ENCODE measurements around the gene ITLN2. TPM values are rescaled to one million over a fixed set of nuclear protein-coding genes. Genes with fewer than 3 reads are reported as not detected.
A peak's percentile ranks its signal among the peaks of the same experiment; 100 is the strongest.
"Not testable (repeated sequence)": the region's sequence is repeated elsewhere in the genome, so short reads cannot be mapped to it uniquely, and the experiment has no call there.

Gene ITLN2
- polyA plus RNA-seq, 3 donors from 2014 or later, result not detected

- not testable (repeated sequence) for H3K4me3 Mint-ChIP-seq, DNase-seq, H3K27ac Mint-ChIP-seq, H3K9me3 Mint-ChIP-seq, H3K36me3 Mint-ChIP-seq
- peaks cover 24 to 25% of the 10 kb centered on the region in 2 donors for H3K4me1 Mint-ChIP-seq
- peaks cover 4 to 14% (median 9%) of the 10 kb centered on the region in 3 donors for H3K27me3 Mint-ChIP-seq (ENCODE audit: low read depth in 3 of 3)
Measured at GRCh38 chr1:160947174-160947759, 7.3 kb downstream of the ITLN2 start.

- Mint-ChIP-seq H3K4me1 (peaks cover 19 to 21% of the 10 kb centered on the region in 2 donors), H3K27me3 (ENCODE audit: low read depth in 3 of 3) (peaks cover 4 to 14% (median 6%) of the 10 kb centered on the region in 3 donors)
- not testable (repeated sequence) for H3K4me3 Mint-ChIP-seq, H3K36me3 Mint-ChIP-seq, H3K9me3 Mint-ChIP-seq, DNase-seq, H3K27ac Mint-ChIP-seq
Measured at GRCh38 chr1:160945881-160946280, 8.7 kb downstream of the ITLN2 start.

- Mint-ChIP-seq H3K27ac (no peak overlapping the region), H3K4me3 (no peak overlapping the region), H3K36me3 (no peaks in the 10 kb centered on the region), H3K9me3 (peaks cover 0 to 1% (median 0%) of the 10 kb centered on the region in 6 donors), H3K27me3 (ENCODE audit: low read depth in 3 of 3) (peaks cover 4 to 14% (median 6%) of the 10 kb centered on the region in 3 donors), H3K4me1 (peaks cover 19 to 21% of the 10 kb centered on the region in 2 donors)
- no peak for DNase-seq
Measured at GRCh38 chr1:160945079-160945478, 9.5 kb downstream of the ITLN2 start.

DNA sequence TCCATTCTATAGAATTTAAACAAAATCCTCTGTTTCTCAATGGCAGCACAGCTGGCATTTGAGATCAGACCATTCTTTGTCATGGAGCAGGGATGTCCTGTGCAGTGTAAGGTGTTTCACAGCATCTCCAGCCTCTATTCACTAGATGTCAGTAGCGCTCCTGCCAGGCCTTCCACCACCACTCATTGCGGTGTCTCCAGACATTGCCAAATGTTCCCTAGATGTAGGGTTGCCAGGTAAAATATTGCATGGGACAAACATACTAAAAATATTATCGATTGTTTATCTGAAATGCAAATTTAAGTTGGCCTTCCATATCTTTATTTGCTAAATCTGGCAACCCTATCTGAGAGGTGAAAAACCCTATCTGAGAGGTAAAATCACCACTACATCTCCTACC lies 11.7 kb downstream of the ITLN2 start:
- no peak overlapping the region for H3K27ac Mint-ChIP-seq

GRCh38 chr1:160936666-160937065 lies 17.9 kb downstream of the ITLN2 start:
- not testable (repeated sequence) for H3K27ac Mint-ChIP-seq; H3K4me1 Mint-ChIP-seq; H3K9me3 Mint-ChIP-seq; H3K4me3 Mint-ChIP-seq; H3K36me3 Mint-ChIP-seq; H3K27me3 Mint-ChIP-seq (ENCODE audit: low read depth in 3 of 3); DNase-seq

More for the DNA sequence above, 11.7 kb downstream of the ITLN2 start:
- peaks cover 0 to 1% (median 0%) of the 10 kb centered on the region in 6 donors for H3K9me3 Mint-ChIP-seq
- H3K4me1 Mint-ChIP-seq, result peaks cover 5 to 9% of the 10 kb centered on the region in 2 donors
- DNase-seq, result no peak
- no peaks in the 10 kb centered on the region for H3K36me3 Mint-ChIP-seq
- H3K4me3 Mint-ChIP-seq, result no peak overlapping the region
- peaks cover 3 to 6% (median 4%) of the 10 kb centered on the region in 3 donors for H3K27me3 Mint-ChIP-seq (ENCODE audit: low read depth in 3 of 3)

- Mint-ChIP-seq H3K27ac (no peak overlapping the region), H3K27me3 (ENCODE audit: low read depth in 3 of 3) (peaks cover 2 to 7% (median 2%) of the 10 kb centered on the region in 3 donors), H3K9me3 (peaks cover 0 to 1% (median 0%) of the 10 kb centered on the region in 6 donors), H3K4me1 (no peaks in the 10 kb centered on the region), H3K36me3 (no peaks in the 10 kb centered on the region), H3K4me3 (no peak overlapping the region)
- DNase-seq, result no peak
Measured at GRCh38 chr1:160935527-160936258, 18.9 kb downstream of the ITLN2 start.

DNA sequence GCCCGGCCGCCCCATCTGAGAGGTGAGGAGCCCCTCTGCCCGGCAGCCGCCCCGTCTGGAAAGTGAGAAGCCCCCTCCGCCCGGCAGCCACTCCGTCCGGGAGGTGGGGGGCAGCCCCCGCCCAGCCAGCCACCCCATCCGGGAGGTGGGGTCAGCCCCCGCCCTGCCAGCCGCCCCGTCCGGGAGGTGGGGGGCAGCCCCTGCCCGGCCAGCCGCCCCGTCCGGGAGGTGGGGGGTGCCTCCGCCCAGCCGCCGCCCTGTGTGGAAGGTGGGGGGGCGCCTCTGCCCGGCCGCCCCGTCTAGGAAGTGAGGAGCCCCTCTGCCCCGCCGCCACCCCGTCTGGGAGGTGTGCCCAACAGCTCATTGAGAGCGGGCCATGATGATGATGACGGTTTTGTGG lies 21.3 kb downstream of the ITLN2 start:
- H3K36me3 Mint-ChIP-seq; H3K9me3 Mint-ChIP-seq; H3K4me1 Mint-ChIP-seq; H3K27ac Mint-ChIP-seq; DNase-seq; H3K27me3 Mint-ChIP-seq (ENCODE audit: low read depth in 3 of 3); H3K4me3 Mint-ChIP-seq: not testable (repeated sequence)

GRCh38 chr1:160925652-160926244 lies 28.9 kb downstream of the ITLN2 start:
- no peak overlapping the region for H3K4me3 Mint-ChIP-seq
- no peak for DNase-seq
- H3K9me3 Mint-ChIP-seq, result peaks cover 0 to 4% (median under 1%) of the 10 kb centered on the region in 6 donors
- H3K27me3 Mint-ChIP-seq (ENCODE audit: low read depth in 3 of 3), result peaks cover 3 to 6% (median 4%) of the 10 kb centered on the region in 3 donors
- H3K4me1 Mint-ChIP-seq, result no peaks in the 10 kb centered on the region
- no peak overlapping the region for H3K27ac Mint-ChIP-seq
- peaks cover 0 to 3% (median 3%) of the 10 kb centered on the region in 3 donors for H3K36me3 Mint-ChIP-seq

DNA sequence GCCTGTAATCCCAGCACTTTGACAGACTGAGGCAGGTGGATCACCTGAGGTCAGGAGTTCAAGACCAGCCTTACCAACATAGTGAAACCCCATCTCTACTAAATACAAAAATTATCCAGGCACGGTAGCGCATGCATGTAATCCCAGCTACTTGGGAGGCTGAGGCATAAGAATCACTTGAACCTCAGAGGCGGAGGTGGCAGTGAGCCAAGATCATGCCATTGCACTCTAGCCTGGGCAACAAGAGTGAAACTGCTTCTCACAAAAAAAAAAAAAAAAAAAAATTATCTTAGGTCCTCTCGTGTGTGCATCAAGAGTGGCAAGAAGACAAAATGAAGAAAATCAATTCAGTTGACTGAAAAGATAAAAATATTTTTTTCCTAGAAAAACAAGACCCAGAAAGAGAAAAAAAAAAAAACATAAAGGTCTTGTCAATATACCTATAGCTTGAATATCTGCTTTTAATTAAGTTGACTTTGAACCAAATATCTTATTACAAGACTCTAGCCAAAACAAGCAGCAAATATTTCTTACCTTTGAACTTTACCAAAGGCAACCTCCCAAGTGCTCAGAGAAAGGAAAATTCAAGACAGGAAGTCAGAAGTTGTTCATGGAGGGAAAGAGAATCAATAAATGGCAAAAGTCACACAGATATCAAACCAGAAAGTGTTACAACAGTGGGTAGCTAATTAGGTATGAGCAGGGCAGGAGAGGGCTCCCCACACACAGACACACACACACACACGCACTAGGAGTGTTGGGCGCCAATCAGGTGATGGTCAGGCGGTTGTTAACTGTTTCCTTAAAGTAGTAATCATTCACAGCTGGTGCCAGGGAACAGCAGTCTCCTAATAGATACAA lies 29.6 kb downstream of the ITLN2 start:
- Mint-ChIP-seq H3K27me3 (ENCODE audit: low read depth in 3 of 3) (peaks cover 3 to 6% (median 4%) of the 10 kb centered on the region in 3 donors), H3K9me3 (peaks cover 0 to 4% (median under 1%) of the 10 kb centered on the region in 6 donors), H3K36me3 (peaks cover 0 to 3% (median 3%) of the 10 kb centered on the region in 3 donors), H3K4me1 (no peaks in the 10 kb centered on the region), H3K4me3 (no peak overlapping the region), H3K27ac (no peak overlapping the region)
- DNase-seq, result no peak

DNA sequence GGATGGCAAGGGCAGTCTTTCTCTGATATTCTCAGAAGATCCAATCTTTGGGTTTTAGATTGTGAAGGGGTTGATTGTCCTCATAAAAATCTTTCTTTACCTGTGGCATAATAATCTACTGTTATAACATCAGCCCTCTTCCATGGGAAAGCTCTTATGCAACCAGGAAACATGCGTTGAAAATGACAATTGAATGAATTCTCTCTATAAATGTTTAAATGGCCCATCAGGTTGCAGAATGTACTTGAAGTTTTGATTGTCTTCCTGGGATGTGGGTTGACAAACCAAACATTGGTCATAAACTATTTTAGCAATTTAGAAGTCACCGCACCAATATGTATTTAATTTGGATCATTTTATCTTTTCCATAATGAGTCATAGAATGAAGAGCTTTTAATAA lies 37.9 kb downstream of the ITLN2 start:
- no peaks in the 10 kb centered on the region for H3K9me3 Mint-ChIP-seq
- no peak for DNase-seq
- peaks cover 4 to 9% (median 7%) of the 10 kb centered on the region in 3 donors for H3K27me3 Mint-ChIP-seq (ENCODE audit: low read depth in 3 of 3)
- peaks cover 0 to 3% (median 3%) of the 10 kb centered on the region in 3 donors for H3K36me3 Mint-ChIP-seq
- no peak overlapping the region for H3K4me3 Mint-ChIP-seq
- H3K4me1 Mint-ChIP-seq, result no peaks in the 10 kb centered on the region
- H3K27ac Mint-ChIP-seq, result no peak overlapping the region

GRCh38 chr1:160913229-160913628 lies 41.4 kb downstream of the ITLN2 start:
- not testable (repeated sequence) for H3K27me3 Mint-ChIP-seq (ENCODE audit: low read depth in 3 of 3); H3K36me3 Mint-ChIP-seq; H3K4me3 Mint-ChIP-seq; H3K9me3 Mint-ChIP-seq; H3K27ac Mint-ChIP-seq; DNase-seq; H3K4me1 Mint-ChIP-seq

DNA sequence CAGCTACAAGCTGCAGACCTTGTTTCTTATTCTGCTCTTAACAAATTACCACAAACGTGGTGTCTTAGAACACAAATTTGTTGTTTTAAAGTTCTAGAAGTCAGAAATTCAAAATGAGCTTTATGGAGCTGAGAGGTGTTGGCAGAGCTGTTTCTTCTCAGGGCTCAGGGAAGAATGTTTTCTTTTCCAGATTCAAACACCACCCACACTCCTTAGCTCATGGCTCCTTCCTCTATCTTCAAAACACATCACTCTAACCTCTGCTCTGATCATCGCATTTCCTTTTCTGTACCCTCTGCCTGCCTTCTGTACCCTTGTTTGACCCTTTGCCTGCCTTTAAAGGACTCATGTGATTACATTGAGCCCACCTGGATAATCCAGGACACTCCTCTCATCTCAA lies 42.7 kb downstream of the ITLN2 start:
- no peak overlapping the region for H3K4me3 Mint-ChIP-seq

GRCh38 chr1:160911441-160911840 lies 43.2 kb downstream of the ITLN2 start:
- H3K27ac Mint-ChIP-seq, result no peak overlapping the region
- H3K4me3 Mint-ChIP-seq, result no peak overlapping the region
- peaks cover 1 to 7% (median 2%) of the 10 kb centered on the region in 3 donors for H3K27me3 Mint-ChIP-seq (ENCODE audit: low read depth in 3 of 3)
- no peak for DNase-seq
- no peaks in the 10 kb centered on the region for H3K9me3 Mint-ChIP-seq
- no peaks in the 10 kb centered on the region for H3K4me1 Mint-ChIP-seq
- H3K36me3 Mint-ChIP-seq, result no peaks in the 10 kb centered on the region

More for the DNA sequence above, 42.7 kb downstream of the ITLN2 start:
- no peak for DNase-seq
- Mint-ChIP-seq H3K9me3 (no peaks in the 10 kb centered on the region), H3K27me3 (ENCODE audit: low read depth in 3 of 3) (peaks cover 1 to 7% (median 2%) of the 10 kb centered on the region in 3 donors), H3K4me1 (no peaks in the 10 kb centered on the region), H3K27ac (peak overlapping the region in 1 of 6 donors; percentile 34), H3K36me3 (no peaks in the 10 kb centered on the region)

Measured in immature natural killer cell (primary cell).